DOHH2 (cell line): Measurements from ENCODE around the gene WDR73.

Experiments used
- H3F3A ChIP-seq: fragments of 200-600 bp; sonication (generic), shearing (Covaris generic); 2 replicates; pipeline ENCODE4 v1.6.0; 2016; ENCODE audit warnings: antibody characterized with exemption, mild to moderate bottlenecking; ENCODE audit not compliant: control insufficient read depth, insufficient read depth
- H3K27ac ChIP-seq: fragments of 200-600 bp; sonication (generic); 2 replicates; pipeline ENCODE4 v1.5.1; 2014; ENCODE audit warnings: low read depth, mild to moderate bottlenecking, low read length, moderate library complexity
- H3K27me3 ChIP-seq: fragments of 200-600 bp; sonication (generic); 2 replicates; pipeline ENCODE4 v1.6.1; 2014; ENCODE audit warnings: mild to moderate bottlenecking, low read length, mixed read lengths; ENCODE audit not compliant: control insufficient read depth
- H3K36me3 ChIP-seq: fragments of 200-600 bp; sonication (generic); 2 replicates; pipeline ENCODE4 v1.6.1; 2014; ENCODE audit warnings: mild to moderate bottlenecking, low read length, moderate library complexity, mixed read lengths; ENCODE audit not compliant: control insufficient read depth
- H3K4me1 ChIP-seq: fragments of 200-600 bp; sonication (generic); 2 replicates; pipeline ENCODE4 v1.6.1; 2014; ENCODE audit warnings: mild to moderate bottlenecking, low read length, mixed read lengths; ENCODE audit not compliant: control insufficient read depth
- H3K4me2 ChIP-seq: fragments of 200-600 bp; sonication (generic); 2 replicates; pipeline ENCODE4 v1.6.0; 2014; ENCODE audit warnings: mild to moderate bottlenecking, low read length, moderate library complexity
- H3K4me3 ChIP-seq: fragments of 200-600 bp; sonication (generic); 2 replicates; pipeline ENCODE4 v1.5.1; 2014; ENCODE audit warnings: mild to moderate bottlenecking, low read length, mixed read lengths
- H3K79me2 ChIP-seq: fragments of 200-600 bp; sonication (generic); 2 replicates; pipeline ENCODE4 v1.6.1; 2014; ENCODE audit warnings: mild to moderate bottlenecking, low read length, mixed read lengths; ENCODE audit not compliant: control insufficient read depth
- H3K9me2 ChIP-seq: fragments of 200-600 bp; sonication (generic); replicated peaks from 2 replicates; pipeline ENCODE4 v1.6.1; 2014; ENCODE audit warnings: mild to moderate bottlenecking, low read length, mixed read lengths; ENCODE audit not compliant: control insufficient read depth
- H3K9me3 ChIP-seq: fragments of 200-600 bp; sonication (generic); 2 replicates; pipeline ENCODE4 v1.6.1; 2014; ENCODE audit warnings: antibody characterized with exemption, low read length, mixed read lengths; ENCODE audit not compliant: control insufficient read depth, insufficient read depth
- H4K20me1 ChIP-seq: fragments of 200-600 bp; sonication (generic); 2 replicates; pipeline ENCODE4 v1.6.0; 2014; ENCODE audit warnings: low read depth, mild to moderate bottlenecking, antibody characterized with exemption, low read length, moderate library complexity; ENCODE audit not compliant: control insufficient read depth, insufficient read depth
- EZH2phosphoT487 ChIP-seq: fragments of 200-600 bp; sonication (generic); IDR thresholded peaks from 2 replicates; pipeline ENCODE4 v1.6.1; 2017; ENCODE audit warnings: borderline replicate concordance, mild to moderate bottlenecking, antibody characterized with exemption, low read length, moderate library complexity, mixed read lengths
- TF ChIP-seq, protein P1 (sequence below): fragments of 200-600 bp; sonication (generic); IDR thresholded peaks from one replicate; pipeline ENCODE4 v1.5.1; 2014; ENCODE audit warnings: antibody characterized with exemption, mild to moderate bottlenecking, low read depth, low read length; ENCODE audit not compliant: poor library complexity, severe bottlenecking

The WDR73 gene

DNA sequence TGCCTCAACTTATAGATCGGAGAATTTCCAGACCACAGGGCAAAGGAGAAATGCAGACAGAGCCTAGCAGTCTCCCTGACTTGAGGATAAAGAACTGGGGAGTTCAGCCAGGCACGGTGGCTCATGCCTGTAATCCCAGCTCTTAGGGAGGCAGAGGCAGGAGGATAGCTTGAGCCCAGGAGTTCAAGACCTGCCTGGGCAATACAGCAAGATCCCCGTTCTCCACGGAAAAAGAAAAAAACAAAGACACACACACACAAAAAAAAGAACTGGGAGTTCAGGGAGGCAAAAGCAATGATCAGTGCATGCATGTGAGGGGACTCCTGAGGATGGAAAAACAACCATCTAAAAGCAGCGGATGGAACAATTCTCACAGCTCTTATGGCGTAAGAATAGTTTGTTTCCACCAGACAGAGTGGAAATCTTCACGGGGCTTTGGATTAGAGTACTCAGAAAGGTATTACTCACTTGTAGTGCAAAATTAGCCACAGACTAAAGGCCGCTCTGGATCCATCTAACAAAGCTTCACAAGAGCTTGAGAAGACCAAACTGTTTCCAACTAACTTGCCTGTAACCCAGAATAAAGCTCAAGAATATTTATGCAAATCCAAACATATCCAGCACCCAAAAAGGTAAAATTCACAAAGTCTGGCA lies 45.6 kb upstream of the WDR73 start:
- Histone ChIP-seq H3F3A (peaks cover 4% of the 10 kb centered on the region; the same call in 1 of the 2 replicates), H3K79me2 (peaks cover 95% of the 10 kb centered on the region), H4K20me1 (peaks cover 4% of the 10 kb centered on the region; the same call in 1 of the 2 replicates), H3K4me3 (no peak overlapping the region), H3K9me2 (no peaks in the 10 kb centered on the region), H3K27ac (no peak overlapping the region), H3K9me3 (no peaks in the 10 kb centered on the region), H3K36me3 (no peaks in the 10 kb centered on the region; the same call in 1 of the 2 replicates), H3K4me1 (peaks cover 6% of the 10 kb centered on the region), H3K27me3 (no peaks in the 10 kb centered on the region), H3K4me2 (no peak overlapping the region)
- TF ChIP-seq, protein P1, sequence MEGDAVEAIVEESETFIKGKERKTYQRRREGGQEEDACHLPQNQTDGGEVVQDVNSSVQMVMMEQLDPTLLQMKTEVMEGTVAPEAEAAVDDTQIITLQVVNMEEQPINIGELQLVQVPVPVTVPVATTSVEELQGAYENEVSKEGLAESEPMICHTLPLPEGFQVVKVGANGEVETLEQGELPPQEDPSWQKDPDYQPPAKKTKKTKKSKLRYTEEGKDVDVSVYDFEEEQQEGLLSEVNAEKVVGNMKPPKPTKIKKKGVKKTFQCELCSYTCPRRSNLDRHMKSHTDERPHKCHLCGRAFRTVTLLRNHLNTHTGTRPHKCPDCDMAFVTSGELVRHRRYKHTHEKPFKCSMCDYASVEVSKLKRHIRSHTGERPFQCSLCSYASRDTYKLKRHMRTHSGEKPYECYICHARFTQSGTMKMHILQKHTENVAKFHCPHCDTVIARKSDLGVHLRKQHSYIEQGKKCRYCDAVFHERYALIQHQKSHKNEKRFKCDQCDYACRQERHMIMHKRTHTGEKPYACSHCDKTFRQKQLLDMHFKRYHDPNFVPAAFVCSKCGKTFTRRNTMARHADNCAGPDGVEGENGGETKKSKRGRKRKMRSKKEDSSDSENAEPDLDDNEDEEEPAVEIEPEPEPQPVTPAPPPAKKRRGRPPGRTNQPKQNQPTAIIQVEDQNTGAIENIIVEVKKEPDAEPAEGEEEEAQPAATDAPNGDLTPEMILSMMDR, result no peak
- TF ChIP-seq EZH2phosphoT487, result no peak

DNA sequence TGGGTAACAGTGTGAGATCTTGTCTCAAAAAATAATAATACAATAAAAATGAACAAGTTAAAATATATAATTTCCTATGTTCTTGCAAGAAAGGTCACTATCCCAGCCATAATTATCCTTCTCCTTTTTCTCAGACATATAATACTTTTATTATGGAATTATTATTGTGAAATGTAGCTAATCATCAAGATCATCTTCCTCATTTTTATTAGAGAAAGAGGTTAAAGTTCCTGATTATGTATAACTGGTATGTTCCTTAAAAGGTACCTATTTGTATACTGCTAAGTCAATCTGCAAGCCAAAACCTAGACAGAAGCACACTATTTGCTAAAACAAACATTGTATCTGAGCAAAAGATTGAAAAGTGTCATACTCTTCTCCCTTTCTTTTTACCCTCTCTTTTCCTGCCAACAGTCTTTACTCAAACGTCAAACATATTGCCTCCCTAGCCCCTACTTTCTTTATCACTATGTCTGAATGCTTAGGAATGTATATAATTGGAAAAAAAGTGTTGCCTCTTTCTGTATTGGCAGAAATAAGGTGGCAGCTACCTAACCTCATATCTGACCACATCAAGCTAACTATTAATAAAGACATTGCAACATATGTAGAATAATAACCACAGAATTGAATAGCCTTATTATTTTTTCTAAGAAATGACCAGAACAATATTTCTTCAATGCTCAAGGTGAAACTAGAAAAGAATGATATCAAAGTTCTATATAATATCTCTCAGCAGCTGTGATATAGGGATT lies 43.3 kb upstream of the WDR73 start:
- Histone ChIP-seq H3K4me1 (peaks cover 6% of the 10 kb centered on the region), H3K36me3 (no peaks in the 10 kb centered on the region), H3K9me3 (no peaks in the 10 kb centered on the region), H4K20me1 (peaks cover 4% of the 10 kb centered on the region; the same call in 1 of the 2 replicates), H3F3A (peaks cover 4% of the 10 kb centered on the region; the same call in 1 of the 2 replicates), H3K4me2 (no peak overlapping the region), H3K79me2 (peaks cover 95% of the 10 kb centered on the region), H3K9me2 (no peaks in the 10 kb centered on the region), H3K27ac (no peak overlapping the region), H3K27me3 (no peaks in the 10 kb centered on the region), H3K4me3 (no peak overlapping the region)
- no peak for TF ChIP-seq EZH2phosphoT487
- TF ChIP-seq, protein P1, result no peak

DNA sequence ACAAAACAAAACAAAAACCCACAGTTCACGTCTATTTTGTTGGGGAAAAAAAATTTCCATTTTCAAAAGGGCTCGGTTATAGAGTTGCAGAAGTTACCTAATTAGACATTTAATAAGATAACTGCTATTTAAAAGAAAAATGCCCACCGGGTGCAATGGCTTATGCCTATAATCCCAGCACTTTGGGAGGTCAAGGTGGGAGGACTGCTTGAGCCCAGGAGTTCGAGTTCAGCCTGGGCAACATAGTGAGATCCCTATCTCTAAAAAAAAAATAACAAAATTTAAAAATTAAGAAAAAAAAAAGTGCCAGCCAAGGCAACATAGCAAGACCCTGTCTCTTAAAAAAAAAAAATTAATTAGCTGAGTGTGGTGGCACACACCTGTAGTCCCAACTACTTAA lies 42.7 kb upstream of the WDR73 start:
- H3K4me1 ChIP-seq, result peaks cover 6% of the 10 kb centered on the region
- H3K27me3 ChIP-seq, result no peaks in the 10 kb centered on the region
- H3K4me3 ChIP-seq, result no peak overlapping the region
- H3F3A ChIP-seq, result peaks cover 4% of the 10 kb centered on the region; the same call in 1 of the 2 replicates
- no peaks in the 10 kb centered on the region for H3K9me3 ChIP-seq
- no peak for TF ChIP-seq EZH2phosphoT487
- TF ChIP-seq, protein P1, result no peak
- peaks cover 94% of the 10 kb centered on the region for H3K79me2 ChIP-seq
- H4K20me1 ChIP-seq, result peaks cover 4% of the 10 kb centered on the region; the same call in 1 of the 2 replicates
- no peaks in the 10 kb centered on the region for H3K36me3 ChIP-seq
- H3K9me2 ChIP-seq, result no peaks in the 10 kb centered on the region
- no peak overlapping the region for H3K4me2 ChIP-seq
- no peak overlapping the region for H3K27ac ChIP-seq
